SK-N-SH (cell line): ENCODE measurements around the gene PCDHGC4. TPM values are rescaled to one million over a fixed set of nuclear protein-coding genes. Genes with fewer than 3 reads are reported as not detected.

Source experiments
- CTCF ChIA-PET: fragments of 300-600, 350-600 bp; formaldehyde crosslinking; extraction: SDS; loops from one replicate; lab custom pipeline; 2021; lab: Yijun Ruan, JAX
- POLR2A ChIA-PET: fragments of 350-600 bp; sonication (Branson Sonifier 250); formaldehyde crosslinking; extraction: SDS; loops from one replicate; lab custom pipeline; 2020; ENCODE audit warnings: antibody characterized with exemption, inconsistent platforms; lab: Yijun Ruan, JAX
- DNase-seq: peaks from one replicate; pipeline ENCODE4 v3.0.0; 2012
- H2AFZ ChIP-seq: fragments of 200-600 bp; sonication (generic); 2 replicates; pipeline ENCODE4 v1.8.1; 2016; ENCODE audit warnings: antibody characterized with exemption, mild to moderate bottlenecking, low read depth
- H3F3A ChIP-seq: fragments of 200-600 bp; sonication (generic); replicated peaks from 2 replicates; pipeline ENCODE3; 2016; ENCODE audit warnings: antibody characterized with exemption, mild to moderate bottlenecking; ENCODE audit not compliant: insufficient read depth
- H3K27ac ChIP-seq, 2 experiments: fragments of 200-500 bp in 1 of 2; fragments of 200-600 bp in 1 of 2; sonication (Bioruptor generic) in 1 of 2; sonication (generic), shearing (Covaris generic) in 1 of 2; 2 replicates each; pipeline versions ENCODE4 v1.5.1 to v1.6.1; 2014 to 2016; ENCODE audit warnings: low read depth in 2 of 2, inconsistent platforms in 1 of 2, low read length in 1 of 2, mild to moderate bottlenecking in 1 of 2, mixed read lengths in 1 of 2
- H3K27me3 ChIP-seq: fragments of 200-600 bp; sonication (generic), shearing (Covaris generic); 2 replicates; pipeline ENCODE4 v1.6.1; 2016; ENCODE audit warnings: mixed run types; ENCODE audit not compliant: insufficient read depth
- H3K36me3 ChIP-seq, 2 experiments: fragments of 200-500 bp in 1 of 2; fragments of 200-600 bp in 1 of 2; sonication (Bioruptor generic) in 1 of 2; sonication (generic) in 1 of 2; replicated peaks in 1 of 2; 2 replicates each; pipeline versions ENCODE3 to v1.5.1; 2014 to 2016; ENCODE audit warnings: low read length in 1 of 2, mild to moderate bottlenecking in 1 of 2; ENCODE audit not compliant: insufficient read depth in 2 of 2, control insufficient read depth in 1 of 2
- H3K4me1 ChIP-seq, 2 experiments: fragments of 200-500 bp in 1 of 2; fragments of 200-600 bp in 1 of 2; sonication (Bioruptor generic) in 1 of 2; sonication (generic), shearing (Covaris generic) in 1 of 2; 2 replicates each; pipeline versions ENCODE4 v1.5.1 to v1.6.1; 2014 to 2016; ENCODE audit warnings: low read depth in 1 of 2, low read length in 1 of 2, mixed run types in 1 of 2; ENCODE audit not compliant: insufficient read depth in 2 of 2, control insufficient read depth in 1 of 2
- H3K4me2 ChIP-seq: fragments of 200-600 bp; sonication (generic), shearing (Covaris generic); 2 replicates; pipeline ENCODE4 v1.6.1; 2017; ENCODE audit warnings: mixed run types
- H3K4me3 ChIP-seq, 2 experiments: fragments of 200-500 bp in 1 of 2; fragments of 200-600 bp in 1 of 2; sonication (Bioruptor generic) in 1 of 2; sonication (generic), shearing (Covaris generic) in 1 of 2; 2 replicates each; pipeline versions ENCODE4 v1.5.1 to v1.8.1; 2014 to 2016; ENCODE audit warnings: low read depth in 2 of 2, inconsistent platforms in 1 of 2, low read length in 1 of 2, mild to moderate bottlenecking in 1 of 2, mixed read lengths in 1 of 2, moderate library complexity in 1 of 2
- H3K79me2 ChIP-seq: fragments of 200-600 bp; sonication (generic); 2 replicates; pipeline ENCODE4 v1.8.1; 2017; ENCODE audit warnings: mild to moderate bottlenecking; ENCODE audit not compliant: insufficient read depth
- H3K9ac ChIP-seq: fragments of 200-600 bp; sonication (generic); 2 replicates; pipeline ENCODE4 v1.6.1; 2017; ENCODE audit warnings: mixed run types
- H3K9me2 ChIP-seq: fragments of 200-600 bp; sonication (generic); 2 replicates; pipeline ENCODE4 v1.6.1; 2017; ENCODE audit warnings: mixed run types
- H3K9me3 ChIP-seq: fragments of 200-600 bp; sonication (generic); 2 replicates; pipeline ENCODE4 v1.6.1; 2017; ENCODE audit warnings: mixed run types, mild to moderate bottlenecking, moderate library complexity
- H4K20me1 ChIP-seq: fragments of 200-600 bp; sonication (generic); 2 replicates; pipeline ENCODE4 v1.6.1; 2017; ENCODE audit warnings: mild to moderate bottlenecking, mixed run types; ENCODE audit not compliant: insufficient read depth
- CHD2 ChIP-seq: fragments of 150-350 bp; IDR thresholded peaks from 2 replicates; pipeline ENCODE4 v1.6.1; 2018; ENCODE audit warnings: low read length; ENCODE audit not compliant: partially characterized antibody
- ELF1 ChIP-seq: IDR thresholded peaks from 2 replicates; pipeline ENCODE4 v1.4.0; 2012
- EP300 ChIP-seq, 2 experiments: IDR thresholded peaks; 2 replicates each; pipeline versions ENCODE4 v1.4.0 to v1.6.1; 2012; ENCODE audit warnings: borderline replicate concordance in 1 of 2, low read depth in 1 of 2, low read length in 1 of 2
- FOSL2 ChIP-seq: IDR thresholded peaks from 2 replicates; pipeline ENCODE4 v1.4.0; 2012; ENCODE audit warnings: low read depth, mild to moderate bottlenecking, moderate library complexity, borderline replicate concordance
- FOXJ3 ChIP-seq: sonication (generic); formaldehyde crosslinking; IDR thresholded peaks from 2 replicates; pipeline ENCODE4 v1.5.1; 2020; ENCODE audit warnings: mild to moderate bottlenecking, missing genetic modification reagents
- FOXM1 ChIP-seq: IDR thresholded peaks from 2 replicates; pipeline ENCODE4 v1.4.0; 2012; ENCODE audit warnings: low read depth, mild to moderate bottlenecking
- GABPA ChIP-seq: IDR thresholded peaks from 2 replicates; pipeline ENCODE4 v1.4.0; 2012; ENCODE audit warnings: low read depth, mild to moderate bottlenecking
- GATA2 ChIP-seq: sonication (generic); formaldehyde crosslinking; IDR thresholded peaks from 2 replicates; pipeline ENCODE4 v1.5.0; 2020; ENCODE audit warnings: mild to moderate bottlenecking, missing genetic modification reagents
- JUND ChIP-seq: IDR thresholded peaks from 2 replicates; pipeline ENCODE4 v1.4.0; 2012
- MEF2A ChIP-seq: IDR thresholded peaks from 2 replicates; pipeline ENCODE4 v1.4.0; 2012; ENCODE audit warnings: low read depth, borderline replicate concordance
- NRF1 ChIP-seq: IDR thresholded peaks from 2 replicates; pipeline ENCODE4 v1.6.1; 2012; ENCODE audit warnings: low read depth, mild to moderate bottlenecking, low read length
- RCOR1 ChIP-seq: fragments of 150-350 bp; IDR thresholded peaks from 2 replicates; pipeline ENCODE4 v1.6.1; 2017; ENCODE audit warnings: antibody characterized with exemption, low read length
- RXRA ChIP-seq: IDR thresholded peaks from 2 replicates; pipeline ENCODE4 v1.4.0; 2012; ENCODE audit warnings: low read depth, mild to moderate bottlenecking, borderline replicate concordance
- SIN3A ChIP-seq: IDR thresholded peaks from 2 replicates; pipeline ENCODE4 v1.6.1; 2012; ENCODE audit warnings: low read depth, mild to moderate bottlenecking, low read length, moderate library complexity, borderline replicate concordance
- SMC3 ChIP-seq: IDR thresholded peaks from 2 replicates; pipeline ENCODE4 v1.6.1; 2012; ENCODE audit warnings: low read depth, low read length, improper control_type of control experiment
- TCF12 ChIP-seq: IDR thresholded peaks from 2 replicates; pipeline ENCODE4 v1.4.0; 2012
- TEAD4 ChIP-seq: IDR thresholded peaks from 2 replicates; pipeline ENCODE4 v1.4.0; 2012; ENCODE audit warnings: mild to moderate bottlenecking, borderline replicate concordance; ENCODE audit not compliant: insufficient read depth
- USF1 ChIP-seq: IDR thresholded peaks from 2 replicates; pipeline ENCODE4 v1.4.0; 2012; ENCODE audit warnings: low read depth, borderline replicate concordance
- YY1 ChIP-seq: IDR thresholded peaks from 2 replicates; pipeline ENCODE4 v1.4.0; 2012; ENCODE audit warnings: low read depth, mild to moderate bottlenecking
- ZBTB33 ChIP-seq: IDR thresholded peaks from 2 replicates; pipeline ENCODE4 v1.4.0; 2012; ENCODE audit warnings: low read depth, borderline replicate concordance
- WGBS: methylation state at CpG from one replicate; pipeline ENCODE4 v1.1.6; 2017; ENCODE audit warnings: low lambda C conversion rate; 5-methylcytosine and 5-hydroxymethylcytosine counted together
- polyA plus RNA-seq, 3 experiments: library from polyadenylated mRNA; depleted of rRNA; stranded (reverse); fragments of >200 nt; gene quantifications; 2 replicates each; pipeline ENCODE4 v1.2.3, GENCODE V29; 2012
- TF ChIP-seq, protein P1 (sequence below): IDR thresholded peaks from 2 replicates; pipeline ENCODE4 v1.4.0; 2012; ENCODE audit warnings: low read depth
- TF ChIP-seq, protein P2 (sequence below): fragments of 150-350 bp; IDR thresholded peaks from 2 replicates; pipeline ENCODE4 v1.6.1; 2017; ENCODE audit warnings: antibody characterized with exemption, low read length, low read depth, borderline replicate concordance
- TF ChIP-seq, protein P3 (sequence below): fragments of 150-350 bp; IDR thresholded peaks from 2 replicates; pipeline ENCODE4 v1.6.1; 2016; ENCODE audit warnings: mild to moderate bottlenecking, low read depth, low read length
- TF ChIP-seq, protein P4 (sequence below): fragments of 200-600 bp; sonication (generic); IDR thresholded peaks from 2 replicates; pipeline ENCODE4 v1.6.1; 2017; ENCODE audit warnings: antibody characterized with exemption, mild to moderate bottlenecking, moderate library complexity
- TF ChIP-seq, protein P5 (sequence below): IDR thresholded peaks from 2 replicates; pipeline ENCODE4; 2012

Gene PCDHGC4
- polyA plus RNA-seq, 1 of the 3 experiments (the other 2 are of a cell fraction): 0.53 TPM

DNA sequence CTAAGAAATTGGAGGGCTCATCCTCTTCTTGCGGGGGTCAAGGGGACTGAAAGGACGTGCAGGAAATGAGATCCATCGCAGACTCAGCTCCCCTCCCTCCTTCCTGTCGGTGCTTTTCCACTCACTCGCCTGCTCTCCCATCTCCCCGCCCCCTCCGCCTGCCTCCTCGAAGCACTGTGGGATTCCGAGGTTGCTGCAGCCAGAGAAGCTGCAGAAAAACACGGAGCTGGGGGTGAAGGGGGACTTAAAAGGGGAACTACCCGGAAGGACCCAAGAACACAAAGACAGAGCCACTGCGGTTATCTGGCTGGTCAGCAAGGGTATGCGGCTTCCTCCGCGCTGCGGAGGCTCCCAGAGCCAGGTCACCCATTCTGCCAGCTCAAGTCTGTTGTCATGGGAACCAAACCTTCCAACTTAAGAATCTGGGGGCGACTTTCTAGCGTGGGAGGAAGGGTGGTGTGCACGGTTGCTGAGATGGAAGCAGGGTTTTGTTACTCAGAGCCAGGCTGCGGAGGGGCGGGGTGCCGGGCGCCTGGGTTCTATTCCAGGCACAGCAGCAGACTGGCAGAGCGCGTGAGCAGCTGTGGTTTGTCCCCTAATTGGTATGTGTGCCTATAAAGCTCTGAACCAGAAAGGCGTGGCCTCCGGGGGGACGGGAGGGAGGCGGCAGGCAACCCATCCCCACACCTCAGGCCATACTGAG, 28.9 kb downstream of the PCDHGC4 start:
- 14% methylated on average over 26 of the region's 29 CpGs for WGBS
- Histone ChIP-seq H3K4me3 (peak overlapping the region; percentile 42 to 53), H3K9ac (peak overlapping the region; percentile 80), H3K36me3 (peaks cover 30 to 38% of the 10 kb centered on the region in 2 experiments), H3F3A (peaks cover 49% of the 10 kb centered on the region), H4K20me1 (no peaks in the 10 kb centered on the region), H3K9me2 (no peaks in the 10 kb centered on the region), H3K4me1 (peaks cover 73 to 79% of the 10 kb centered on the region in 2 experiments), H3K27ac (peak overlapping the region; percentile 99 to 100), H3K4me2 (peak overlapping the region; percentile 81), H3K79me2 (peaks cover 4% of the 10 kb centered on the region; the same call in 1 of the 2 replicates), H3K9me3 (no peaks in the 10 kb centered on the region), H3K27me3 (no peaks in the 10 kb centered on the region), H2AFZ (no peak overlapping the region; the same call in 1 of the 2 replicates)
- ChIA-PET CTCF (interaction anchor here (0.9 to 10.1 kb wide), 13 partner anchors 10 to 287 kb away, joined by 3 to 113 read pairs (median 5); partner anchors contain the start of genes PCDHGA7, PCDHGB7, PCDHGC3 and PCDHGC4), POLR2A (interaction anchor here (0.9 to 2.8 kb wide), 8 partner anchors 9 to 193 kb away, joined by 3 to 16 read pairs (median 4); partner anchors contain the start of genes PCDHGB7, PCDHGC3 and TAF7)
- DNase-seq: peak; percentile 86
- TF ChIP-seq FOXJ3 (CRISPR knock-in tag) (0 out of 2 replicates have a peak, but pooled peaks have one; percentile 47), USF1 (no peak; the same call in 1 of the 2 replicates), JUND (no peak), ELF1 (peak; percentile 44; the same call in 1 of the 2 replicates), EP300 (IDR thresholded peaks at IDR 0.05; ENCODE audit: borderline replicate concordance in 1 of 2, low read depth in 1 of 2, low read length in 1 of 2) (peak in 1 of 2 experiments; percentile 19; a peak in 1 of 4 replicates), FOSL2 (no peak; the same call in 1 of the 2 replicates), CHD2 (peak; percentile 64), TCF12 (no peak; the same call in none of the 2 replicates), SMC3 (no peak), FOXM1 (no peak), SIN3A (no peak), TEAD4 (no peak), ZBTB33 (no peak), RCOR1 (peak; percentile 36; the same call in 1 of the 2 replicates), NRF1 (no peak), GATA2 (no peak), YY1 (peak; percentile 62; the same call in 1 of the 2 replicates), RXRA (peak; percentile 31; the same call in 1 of the 2 replicates), GABPA (peak; percentile 64), MEF2A (no peak; the same call in 1 of the 2 replicates)
- TF ChIP-seq, protein P1, sequence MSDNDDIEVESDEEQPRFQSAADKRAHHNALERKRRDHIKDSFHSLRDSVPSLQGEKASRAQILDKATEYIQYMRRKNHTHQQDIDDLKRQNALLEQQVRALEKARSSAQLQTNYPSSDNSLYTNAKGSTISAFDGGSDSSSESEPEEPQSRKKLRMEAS: peak; percentile 77
- TF ChIP-seq, protein P2, sequence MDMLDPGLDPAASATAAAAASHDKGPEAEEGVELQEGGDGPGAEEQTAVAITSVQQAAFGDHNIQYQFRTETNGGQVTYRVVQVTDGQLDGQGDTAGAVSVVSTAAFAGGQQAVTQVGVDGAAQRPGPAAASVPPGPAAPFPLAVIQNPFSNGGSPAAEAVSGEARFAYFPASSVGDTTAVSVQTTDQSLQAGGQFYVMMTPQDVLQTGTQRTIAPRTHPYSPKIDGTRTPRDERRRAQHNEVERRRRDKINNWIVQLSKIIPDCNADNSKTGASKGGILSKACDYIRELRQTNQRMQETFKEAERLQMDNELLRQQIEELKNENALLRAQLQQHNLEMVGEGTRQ: no peak
- TF ChIP-seq, protein P3, sequence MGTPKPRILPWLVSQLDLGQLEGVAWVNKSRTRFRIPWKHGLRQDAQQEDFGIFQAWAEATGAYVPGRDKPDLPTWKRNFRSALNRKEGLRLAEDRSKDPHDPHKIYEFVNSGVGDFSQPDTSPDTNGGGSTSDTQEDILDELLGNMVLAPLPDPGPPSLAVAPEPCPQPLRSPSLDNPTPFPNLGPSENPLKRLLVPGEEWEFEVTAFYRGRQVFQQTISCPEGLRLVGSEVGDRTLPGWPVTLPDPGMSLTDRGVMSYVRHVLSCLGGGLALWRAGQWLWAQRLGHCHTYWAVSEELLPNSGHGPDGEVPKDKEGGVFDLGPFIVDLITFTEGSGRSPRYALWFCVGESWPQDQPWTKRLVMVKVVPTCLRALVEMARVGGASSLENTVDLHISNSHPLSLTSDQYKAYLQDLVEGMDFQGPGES: no peak
- TF ChIP-seq, protein P4, sequence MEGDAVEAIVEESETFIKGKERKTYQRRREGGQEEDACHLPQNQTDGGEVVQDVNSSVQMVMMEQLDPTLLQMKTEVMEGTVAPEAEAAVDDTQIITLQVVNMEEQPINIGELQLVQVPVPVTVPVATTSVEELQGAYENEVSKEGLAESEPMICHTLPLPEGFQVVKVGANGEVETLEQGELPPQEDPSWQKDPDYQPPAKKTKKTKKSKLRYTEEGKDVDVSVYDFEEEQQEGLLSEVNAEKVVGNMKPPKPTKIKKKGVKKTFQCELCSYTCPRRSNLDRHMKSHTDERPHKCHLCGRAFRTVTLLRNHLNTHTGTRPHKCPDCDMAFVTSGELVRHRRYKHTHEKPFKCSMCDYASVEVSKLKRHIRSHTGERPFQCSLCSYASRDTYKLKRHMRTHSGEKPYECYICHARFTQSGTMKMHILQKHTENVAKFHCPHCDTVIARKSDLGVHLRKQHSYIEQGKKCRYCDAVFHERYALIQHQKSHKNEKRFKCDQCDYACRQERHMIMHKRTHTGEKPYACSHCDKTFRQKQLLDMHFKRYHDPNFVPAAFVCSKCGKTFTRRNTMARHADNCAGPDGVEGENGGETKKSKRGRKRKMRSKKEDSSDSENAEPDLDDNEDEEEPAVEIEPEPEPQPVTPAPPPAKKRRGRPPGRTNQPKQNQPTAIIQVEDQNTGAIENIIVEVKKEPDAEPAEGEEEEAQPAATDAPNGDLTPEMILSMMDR: no peak
- TF ChIP-seq, protein P5, sequence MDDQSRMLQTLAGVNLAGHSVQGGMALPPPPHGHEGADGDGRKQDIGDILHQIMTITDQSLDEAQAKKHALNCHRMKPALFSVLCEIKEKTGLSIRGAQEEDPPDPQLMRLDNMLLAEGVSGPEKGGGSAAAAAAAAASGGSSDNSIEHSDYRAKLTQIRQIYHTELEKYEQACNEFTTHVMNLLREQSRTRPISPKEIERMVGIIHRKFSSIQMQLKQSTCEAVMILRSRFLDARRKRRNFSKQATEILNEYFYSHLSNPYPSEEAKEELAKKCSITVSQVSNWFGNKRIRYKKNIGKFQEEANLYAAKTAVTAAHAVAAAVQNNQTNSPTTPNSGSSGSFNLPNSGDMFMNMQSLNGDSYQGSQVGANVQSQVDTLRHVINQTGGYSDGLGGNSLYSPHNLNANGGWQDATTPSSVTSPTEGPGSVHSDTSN: peak; percentile 4; the same call in 1 of the 2 replicates
